Measurements from ENCODE around the gene RNASEH2A. TPM values are rescaled to one million over a fixed set of nuclear protein-coding genes. Genes with fewer than 3 reads are reported as not detected.

Gene RNASEH2A
- total RNA-seq, 1 donor from 2014 or later = 10.5 TPM

DNA sequence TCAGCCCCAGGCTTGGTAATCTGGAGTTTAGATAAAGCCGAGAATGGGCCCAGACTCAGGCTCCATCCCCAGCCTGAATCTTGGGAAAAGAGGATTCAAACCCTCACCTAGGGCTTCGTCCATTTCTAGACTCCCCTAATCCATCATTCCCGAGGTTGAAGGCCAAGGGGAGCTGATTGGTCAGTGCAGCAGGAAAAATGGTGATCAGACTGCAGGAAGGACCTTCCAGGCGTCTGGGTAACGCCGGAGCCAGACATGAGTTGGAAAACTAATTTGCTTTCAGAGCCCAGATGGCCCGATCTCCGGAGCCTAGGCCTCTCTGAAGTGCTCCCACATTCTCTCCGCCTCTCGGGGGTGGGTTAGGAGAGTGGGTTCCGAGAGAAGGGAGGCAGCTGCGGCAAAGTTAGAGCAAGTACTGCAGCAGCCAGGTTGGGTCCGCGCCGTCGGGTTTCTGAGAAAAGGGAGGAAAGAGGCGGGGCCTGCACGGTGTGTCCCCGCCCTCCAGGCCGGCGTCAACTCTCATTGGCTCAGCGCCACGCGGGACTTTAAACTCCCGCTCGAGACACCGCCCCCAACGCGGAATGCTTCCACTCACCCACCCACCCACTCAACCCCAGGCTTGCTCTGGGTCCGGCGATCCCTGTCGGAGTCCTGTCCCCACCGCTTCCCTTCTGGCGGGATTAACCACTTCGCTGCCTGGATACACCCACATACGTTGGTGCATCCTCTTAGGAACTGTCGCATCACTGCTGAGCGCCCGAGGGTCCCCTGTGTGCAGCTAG, 28.8 kb downstream of the RNASEH2A start:
- H3K9me3 Mint-ChIP-seq (ENCODE audit: unreplicated experiment) = peaks cover 3% of the 10 kb centered on the region
- Histone ChIP-seq H3K27me3 (ENCODE audit: insufficient read depth, low read length) (peaks cover 62% of the 10 kb centered on the region), H3K9ac (ENCODE audit: low read length) (no peak overlapping the region), H2AFZ (ENCODE audit: low read depth, low read length) (no peak overlapping the region), H3K4me2 (ENCODE audit: low read length) (no peak overlapping the region), H3K4me1 (ENCODE audit: insufficient read depth, low read length) (no peaks in the 10 kb centered on the region), H3K4me3 (ENCODE audit: insufficient read depth, low read depth, low read length) (no peak overlapping the region), H3K27ac (ENCODE audit: low read depth, low read length) (no peak overlapping the region), H3K9me3 (ENCODE audit: insufficient read depth, low read depth, low read length) (no peaks in the 10 kb centered on the region), H3K79me2 (ENCODE audit: insufficient read depth, low read length) (no peaks in the 10 kb centered on the region), H4K20me1 (ENCODE audit: insufficient read depth, low read length) (no peaks in the 10 kb centered on the region), H3K36me3 (ENCODE audit: insufficient read depth, low read length) (no peaks in the 10 kb centered on the region)
- FAIRE-seq (no peak), DNase-seq (ENCODE audit: low read depth) (no peak)
- H3K27ac Mint-ChIP-seq (ENCODE audit: unreplicated experiment) = no peak overlapping the region
- no peak for TF ChIP-seq EZH2 (IDR thresholded peaks at IDR 0.05; ENCODE audit: insufficient read depth, low read length)
- TF ChIP-seq, protein P1, sequence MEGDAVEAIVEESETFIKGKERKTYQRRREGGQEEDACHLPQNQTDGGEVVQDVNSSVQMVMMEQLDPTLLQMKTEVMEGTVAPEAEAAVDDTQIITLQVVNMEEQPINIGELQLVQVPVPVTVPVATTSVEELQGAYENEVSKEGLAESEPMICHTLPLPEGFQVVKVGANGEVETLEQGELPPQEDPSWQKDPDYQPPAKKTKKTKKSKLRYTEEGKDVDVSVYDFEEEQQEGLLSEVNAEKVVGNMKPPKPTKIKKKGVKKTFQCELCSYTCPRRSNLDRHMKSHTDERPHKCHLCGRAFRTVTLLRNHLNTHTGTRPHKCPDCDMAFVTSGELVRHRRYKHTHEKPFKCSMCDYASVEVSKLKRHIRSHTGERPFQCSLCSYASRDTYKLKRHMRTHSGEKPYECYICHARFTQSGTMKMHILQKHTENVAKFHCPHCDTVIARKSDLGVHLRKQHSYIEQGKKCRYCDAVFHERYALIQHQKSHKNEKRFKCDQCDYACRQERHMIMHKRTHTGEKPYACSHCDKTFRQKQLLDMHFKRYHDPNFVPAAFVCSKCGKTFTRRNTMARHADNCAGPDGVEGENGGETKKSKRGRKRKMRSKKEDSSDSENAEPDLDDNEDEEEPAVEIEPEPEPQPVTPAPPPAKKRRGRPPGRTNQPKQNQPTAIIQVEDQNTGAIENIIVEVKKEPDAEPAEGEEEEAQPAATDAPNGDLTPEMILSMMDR (IDR thresholded peaks at IDR 0.05; ENCODE audit: insufficient read depth, low read depth, low read length) = no peak
- H3K4me1 Mint-ChIP-seq (ENCODE audit: low read depth, unreplicated experiment) = no peaks in the 10 kb centered on the region
- H3K4me3 Mint-ChIP-seq (ENCODE audit: unreplicated experiment) = no peak overlapping the region
- no peaks in the 10 kb centered on the region for H3K36me3 Mint-ChIP-seq (ENCODE audit: low read depth, unreplicated experiment)
- peaks cover 43% of the 10 kb centered on the region for H3K27me3 Mint-ChIP-seq (ENCODE audit: low read depth, unreplicated experiment)

DNA sequence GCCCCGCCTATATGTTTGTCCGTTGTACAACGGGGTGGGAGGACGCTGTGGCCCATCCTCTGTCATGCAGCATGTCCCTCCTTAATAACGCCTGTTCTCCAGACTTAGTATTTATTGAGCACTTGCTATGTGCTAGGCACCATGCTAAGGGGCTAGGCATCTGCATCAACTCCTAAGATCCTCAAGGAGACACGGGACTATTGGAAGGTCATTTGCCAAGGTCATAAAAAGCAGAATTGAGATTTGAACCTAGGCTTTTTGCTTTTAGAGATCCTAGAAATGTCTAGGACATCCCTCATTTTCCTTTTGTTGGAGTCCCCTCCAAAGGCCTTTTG, 30.1 kb downstream of the RNASEH2A start:
- peaks cover 3% of the 10 kb centered on the region for H3K9me3 Mint-ChIP-seq (ENCODE audit: unreplicated experiment)
- Histone ChIP-seq H3K4me1 (ENCODE audit: insufficient read depth, low read length) (peaks cover 4% of the 10 kb centered on the region), H3K27me3 (ENCODE audit: insufficient read depth, low read length) (peaks cover 57% of the 10 kb centered on the region), H3K27ac (ENCODE audit: low read depth, low read length) (no peak overlapping the region), H3K36me3 (ENCODE audit: insufficient read depth, low read length) (no peaks in the 10 kb centered on the region), H2AFZ (ENCODE audit: low read depth, low read length) (no peak overlapping the region), H3K9me3 (ENCODE audit: insufficient read depth, low read depth, low read length) (peaks cover 5% of the 10 kb centered on the region), H3K9ac (ENCODE audit: low read length) (no peak overlapping the region), H4K20me1 (ENCODE audit: insufficient read depth, low read length) (no peaks in the 10 kb centered on the region), H3K79me2 (ENCODE audit: insufficient read depth, low read length) (no peaks in the 10 kb centered on the region), H3K4me3 (ENCODE audit: insufficient read depth, low read depth, low read length) (no peak overlapping the region), H3K4me2 (ENCODE audit: low read length) (peak overlapping the region; percentile 20)
- TF ChIP-seq EZH2 (IDR thresholded peaks at IDR 0.05; ENCODE audit: insufficient read depth, low read length) = no peak
- TF ChIP-seq, protein P1 (IDR thresholded peaks at IDR 0.05; ENCODE audit: insufficient read depth, low read depth, low read length) = no peak
- peak overlapping the region; percentile 60 for H3K4me3 Mint-ChIP-seq (ENCODE audit: unreplicated experiment)
- DNase-seq (ENCODE audit: low read depth) (no peak), FAIRE-seq (no peak)
- peaks cover 37% of the 10 kb centered on the region for H3K27me3 Mint-ChIP-seq (ENCODE audit: low read depth, unreplicated experiment)
- H3K36me3 Mint-ChIP-seq (ENCODE audit: low read depth, unreplicated experiment) = no peaks in the 10 kb centered on the region
- H3K27ac Mint-ChIP-seq (ENCODE audit: unreplicated experiment) = no peak overlapping the region
- no peaks in the 10 kb centered on the region for H3K4me1 Mint-ChIP-seq (ENCODE audit: low read depth, unreplicated experiment)

DNA sequence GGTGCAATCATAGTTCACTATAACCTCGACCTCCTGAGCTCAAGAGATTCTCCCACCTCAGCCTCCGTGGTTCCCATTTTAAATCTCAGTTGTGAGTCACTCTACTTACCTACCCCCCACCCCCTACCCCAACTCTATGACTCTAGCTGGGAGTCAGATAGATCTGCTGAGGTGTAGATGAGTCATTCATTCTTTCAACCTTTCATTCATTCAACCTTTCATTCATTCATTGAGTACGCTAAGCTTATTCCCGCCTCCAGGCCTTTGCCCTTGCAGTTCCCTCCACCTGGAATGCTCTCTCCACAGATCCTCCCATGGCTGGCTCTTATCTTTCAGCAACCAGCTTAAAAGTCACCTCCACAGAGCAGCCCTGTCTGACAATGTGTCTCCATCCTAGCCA, 30.8 kb downstream of the RNASEH2A start:
- TF ChIP-seq, protein P1 (IDR thresholded peaks at IDR 0.05; ENCODE audit: insufficient read depth, low read depth, low read length) = no peak
- no peak for TF ChIP-seq EZH2 (IDR thresholded peaks at IDR 0.05; ENCODE audit: insufficient read depth, low read length)
- Histone ChIP-seq H3K79me2 (ENCODE audit: insufficient read depth, low read length) (no peaks in the 10 kb centered on the region), H3K9ac (ENCODE audit: low read length) (no peak overlapping the region), H3K9me3 (ENCODE audit: insufficient read depth, low read depth, low read length) (peaks cover 5% of the 10 kb centered on the region), H3K4me1 (ENCODE audit: insufficient read depth, low read length) (peaks cover 4% of the 10 kb centered on the region), H4K20me1 (ENCODE audit: insufficient read depth, low read length) (no peaks in the 10 kb centered on the region), H3K36me3 (ENCODE audit: insufficient read depth, low read length) (no peaks in the 10 kb centered on the region), H3K27ac (ENCODE audit: low read depth, low read length) (no peak overlapping the region), H3K4me3 (ENCODE audit: insufficient read depth, low read depth, low read length) (no peak overlapping the region), H3K4me2 (ENCODE audit: low read length) (no peak overlapping the region), H2AFZ (ENCODE audit: low read depth, low read length) (no peak overlapping the region), H3K27me3 (ENCODE audit: insufficient read depth, low read length) (peaks cover 49% of the 10 kb centered on the region)
- DNase-seq (ENCODE audit: low read depth) = no peak
- Mint-ChIP-seq H3K36me3 (ENCODE audit: low read depth, unreplicated experiment) (no peaks in the 10 kb centered on the region), H3K4me3 (ENCODE audit: unreplicated experiment) (peak overlapping the region; percentile 58), H3K27me3 (ENCODE audit: low read depth, unreplicated experiment) (peaks cover 33% of the 10 kb centered on the region), H3K4me1 (ENCODE audit: low read depth, unreplicated experiment) (no peaks in the 10 kb centered on the region), H3K9me3 (ENCODE audit: unreplicated experiment) (peaks cover 3% of the 10 kb centered on the region), H3K27ac (ENCODE audit: unreplicated experiment) (no peak overlapping the region)
- FAIRE-seq = no peak

All from astrocyte (in vitro differentiated cells and primary cell).